ENCODE results near the gene GAB3.
"Not testable (repeated sequence)": the region's sequence is repeated elsewhere in the genome, so short reads cannot be mapped to it uniquely, and the experiment has no call there.

GRCh38 chrX:154690438-154690837 lies 60.4 kb downstream of the GAB3 start:
- not testable (repeated sequence) for TF ChIP-seq RXRA (IDR thresholded peaks at IDR 0.05); CTCF (IDR thresholded peaks at IDR 0.05; ENCODE audit: low read depth, low read length, missing input control); TAF1 (conservative IDR thresholded peaks at IDR 0.05); HNF4G (IDR thresholded peaks at IDR 0.05); ZBTB33 (IDR thresholded peaks at IDR 0.05)
